MV-4-11 (cell line): ENCODE data around the gene AKAP12.
"Not testable (repeated sequence)": the region's sequence is repeated elsewhere in the genome, so short reads cannot be mapped to it uniquely, and the experiment has no call there.

Experiments used
- DNase-seq: peaks from one replicate; lab custom pipeline; 2025; lab: John Stamatoyannopoulos, UW

AKAP12 gene

GRCh38 chr6:151382631-151383030 is 142.9 kb downstream of the AKAP12 start:
- DNase-seq = not testable (repeated sequence)

GRCh38 chr6:151384151-151384550 is 144.4 kb downstream of the AKAP12 start:
- DNase-seq = no peak

DNA sequence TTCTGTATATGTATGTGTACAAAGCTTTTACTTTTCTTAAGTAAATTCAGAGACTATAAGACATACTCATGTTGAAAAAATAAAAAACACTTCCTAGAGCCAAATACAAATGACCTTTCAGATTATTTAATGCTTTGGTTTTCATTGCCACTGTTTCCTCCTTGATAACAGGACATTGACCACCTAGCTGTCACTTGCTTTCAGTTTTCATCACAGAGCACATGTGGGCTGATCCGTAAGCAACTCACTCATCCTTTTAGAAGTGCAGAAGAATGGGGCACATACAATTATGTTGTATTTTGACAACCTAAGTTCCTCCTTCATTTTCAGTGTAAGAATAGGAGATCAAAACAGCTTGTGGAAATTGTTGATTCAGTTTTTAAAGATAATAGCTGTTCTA is 145.4 kb downstream of the AKAP12 start:
- DNase-seq = no peak

DNA sequence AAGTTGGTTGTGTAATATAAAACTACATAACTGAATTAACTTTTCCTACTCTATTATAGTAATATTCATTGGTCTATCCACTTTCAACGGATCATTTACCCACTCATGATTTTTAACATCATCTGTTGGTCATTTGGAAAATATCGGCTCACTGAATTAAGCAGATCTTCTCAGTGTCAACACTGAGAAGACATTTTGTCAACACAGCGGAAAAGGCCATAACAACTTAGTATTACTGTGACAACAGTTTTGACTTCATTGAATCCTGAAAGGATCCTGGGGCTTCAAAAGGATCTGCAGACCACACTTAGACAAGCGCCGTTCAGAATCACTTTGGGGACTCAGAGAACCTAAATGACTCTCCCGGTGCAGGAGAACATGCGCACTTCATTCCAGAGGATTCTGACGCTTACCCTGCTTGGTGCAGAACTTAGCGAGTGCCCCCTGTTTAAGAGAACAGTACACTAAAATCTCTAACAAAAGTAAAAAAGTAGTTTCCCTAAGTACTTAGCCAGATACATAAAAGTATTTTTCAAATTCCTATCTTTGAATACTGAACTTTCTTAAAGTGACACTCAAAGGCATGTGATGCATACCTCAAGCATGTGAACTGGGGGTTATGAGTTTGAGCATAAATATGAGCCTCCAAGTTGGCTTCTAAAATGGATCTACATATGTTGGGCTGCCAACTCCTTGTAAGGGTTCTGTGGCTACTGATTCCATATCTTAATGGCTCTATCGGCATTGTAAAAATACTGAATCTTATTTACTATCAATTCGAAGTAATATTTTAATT is 147.6 kb downstream of the AKAP12 start:
- DNase-seq = no peak

DNA sequence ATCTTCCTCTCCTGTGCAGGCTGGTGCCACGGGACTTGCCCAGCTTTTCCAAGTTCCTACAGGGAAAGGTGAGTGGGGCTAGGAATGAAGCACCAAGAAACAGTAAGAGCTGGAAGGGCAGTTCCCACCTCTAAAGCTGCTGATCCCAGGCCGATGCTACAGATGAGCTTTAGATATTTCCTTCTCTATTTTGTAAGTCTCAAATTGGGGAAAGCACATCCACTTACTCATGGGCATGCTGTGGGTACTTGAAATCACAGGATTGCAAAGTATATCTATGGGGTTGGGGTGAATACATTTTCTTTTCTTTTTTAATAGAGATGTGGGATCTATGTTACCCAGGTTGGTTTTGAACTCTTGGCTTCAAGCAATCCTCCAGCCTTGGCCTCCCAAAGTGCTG is 148.5 kb downstream of the AKAP12 start:
- DNase-seq = no peak

DNA sequence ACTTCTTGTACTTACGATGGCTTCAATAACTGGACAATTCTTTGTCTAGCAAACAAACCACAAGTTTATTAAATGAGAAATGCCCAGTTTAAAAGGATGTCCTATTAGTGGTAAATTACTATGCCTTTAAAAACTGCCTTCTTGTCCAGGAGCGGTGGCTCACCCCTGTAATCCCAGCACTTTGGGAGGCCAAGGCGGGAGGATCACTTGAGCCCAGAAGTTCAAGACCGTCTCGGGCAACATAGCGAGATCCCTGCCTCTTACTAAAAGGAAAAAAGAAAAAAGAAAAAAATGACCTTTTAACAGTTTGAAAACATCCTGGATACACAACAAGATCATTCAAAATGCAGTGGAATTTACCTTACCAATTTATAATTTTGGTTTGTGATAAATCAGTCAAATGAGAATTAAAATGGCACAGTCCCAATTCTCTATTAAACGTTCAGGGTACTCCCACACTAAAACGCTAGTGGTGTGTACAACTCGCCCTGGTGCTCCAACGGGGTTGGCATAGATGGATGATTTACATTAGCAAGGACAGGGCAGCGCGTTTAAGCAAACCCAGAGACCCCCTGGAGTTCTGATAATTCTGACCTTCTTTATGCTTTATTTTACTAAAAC is 149.3 kb downstream of the AKAP12 start:
- no peak for DNase-seq

- DNase-seq = no peak
Observed at GRCh38 chr6:151389618-151390275, 150.0 kb downstream of the AKAP12 start.

GRCh38 chr6:151390276-151390850 is 150.6 kb downstream of the AKAP12 start:
- DNase-seq = peak; percentile 97

DNA sequence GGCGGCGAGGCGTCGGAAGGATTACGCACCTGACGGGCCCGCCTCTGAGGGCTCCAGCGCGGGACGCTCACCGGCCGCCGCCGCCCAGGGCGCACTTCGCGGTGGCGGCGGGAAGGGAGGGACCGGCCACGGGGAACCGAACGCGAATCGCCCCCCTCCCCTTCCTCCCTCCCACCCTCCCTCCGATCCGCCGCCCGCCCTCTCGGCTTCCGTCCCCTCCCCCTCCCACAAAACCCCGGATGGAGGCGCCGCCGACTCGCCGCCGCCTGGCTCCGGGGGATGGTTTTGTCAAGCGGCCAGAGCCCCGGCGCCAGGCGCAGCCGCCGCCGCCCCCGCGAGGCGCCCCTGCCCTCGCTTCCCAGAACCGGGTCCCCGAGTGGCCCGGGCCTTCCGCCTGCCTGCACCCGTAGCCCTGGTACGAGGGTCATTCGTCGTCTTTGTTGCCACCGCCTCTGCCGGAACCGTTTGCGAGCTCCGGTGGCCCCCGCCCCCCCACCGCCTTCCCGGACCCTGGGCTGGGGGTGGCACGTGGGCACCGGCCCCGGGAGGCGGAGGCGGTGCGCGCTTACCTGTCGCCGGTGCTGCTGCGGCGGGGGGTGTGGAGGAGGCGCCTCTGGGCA is 151.2 kb downstream of the AKAP12 start:
- DNase-seq = no peak

DNA sequence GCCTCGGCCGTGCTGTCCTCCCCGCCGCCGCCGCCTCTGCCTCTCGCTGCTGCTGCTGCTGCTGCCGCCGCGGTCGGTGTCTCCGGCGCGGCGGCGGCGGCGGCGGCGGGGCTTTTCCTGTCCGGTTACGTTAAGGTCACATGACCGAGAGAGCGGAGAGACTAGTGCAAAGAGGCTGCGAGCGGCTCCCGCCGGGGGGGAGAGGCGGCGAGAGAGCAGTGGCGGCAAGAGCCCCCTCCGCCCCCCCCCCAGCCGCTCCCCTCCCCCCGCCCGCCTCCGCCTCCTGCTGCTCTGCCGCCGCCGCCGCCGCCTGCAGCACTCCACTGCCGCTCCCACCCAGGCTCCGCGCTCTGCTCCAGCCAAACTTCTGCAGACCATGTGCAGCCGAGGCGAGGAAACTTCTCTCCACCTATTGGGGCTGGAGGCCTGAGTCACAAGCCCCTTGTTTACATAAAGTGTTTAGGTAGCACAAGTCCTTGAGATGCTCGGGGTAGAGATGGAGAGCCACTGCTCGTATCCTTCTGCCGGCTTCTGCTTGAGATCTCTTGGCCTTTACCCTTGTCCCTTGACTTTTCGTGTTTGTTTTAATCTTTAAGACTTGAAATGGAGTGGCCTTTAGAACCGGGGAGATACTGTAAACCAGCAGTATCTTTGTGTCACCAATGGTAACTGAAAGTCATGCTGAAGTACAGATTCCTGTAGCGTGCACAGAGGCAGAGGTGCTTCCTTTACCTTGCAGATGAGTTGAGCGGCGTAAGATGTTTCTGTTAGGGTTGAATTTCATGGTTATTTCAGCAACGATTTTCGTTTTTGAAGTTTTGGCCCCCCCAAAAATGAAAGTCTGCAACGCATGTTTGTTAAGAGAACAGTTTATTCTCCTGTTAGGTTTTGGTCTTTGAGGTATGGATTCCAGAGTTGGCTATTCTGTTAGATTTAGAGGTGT is 152.0 kb downstream of the AKAP12 start, which contains the start of gene ZBTB2:
TSS of gene ZBTB2 (minus strand) at position 89 of the 943 bp plus-strand sequence. CDS start 17,922 bp downstream, outside the sequence.
- DNase-seq = peak; percentile 42

GRCh38 chr6:151392427-151392826 is 152.7 kb downstream of the AKAP12 start:
- DNase-seq = peak; percentile 8

DNA sequence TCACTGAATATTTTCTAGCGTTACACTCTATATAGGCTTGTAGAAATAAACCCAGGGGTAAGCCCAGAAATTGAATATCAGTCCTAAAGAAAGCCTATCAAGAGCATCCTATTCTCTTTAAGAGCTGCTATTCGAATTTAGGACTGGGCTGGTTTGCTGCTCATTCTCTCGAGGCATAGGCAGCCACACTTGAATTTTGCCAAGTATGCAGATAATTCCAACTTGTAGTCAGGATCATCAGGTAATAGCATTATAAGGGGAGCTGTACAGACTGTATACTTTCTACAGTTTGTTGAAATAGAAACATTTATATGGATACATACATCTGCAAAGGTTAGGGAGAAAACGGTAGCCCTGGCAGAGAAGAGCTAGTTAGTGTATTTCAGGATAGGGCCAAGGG is 153.6 kb downstream of the AKAP12 start:
- no peak for DNase-seq

- no peak for DNase-seq
Observed at GRCh38 chr6:151399679-151400078, 159.9 kb downstream of the AKAP12 start.

DNA sequence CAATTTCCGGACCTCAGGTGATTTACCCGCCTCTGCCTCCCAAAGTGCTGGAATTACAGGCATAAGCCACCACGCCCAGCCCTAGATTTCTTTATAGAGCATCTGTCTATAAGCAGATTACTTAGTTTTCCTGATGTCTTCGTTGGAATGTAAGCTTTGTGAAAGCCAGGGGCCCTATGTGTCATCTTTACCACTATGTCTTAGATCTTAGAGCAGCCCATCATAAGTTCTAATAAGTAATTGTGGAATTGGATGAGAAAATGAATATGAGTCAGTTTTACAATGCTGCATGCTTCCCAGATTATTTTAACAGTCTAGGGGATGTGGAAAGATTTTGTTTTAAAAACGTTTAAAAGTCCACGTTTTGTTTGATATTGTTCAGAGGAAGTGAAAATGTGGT is 160.7 kb downstream of the AKAP12 start:
- DNase-seq = peak; percentile 76

GRCh38 chr6:151402228-151402627 is 162.5 kb downstream of the AKAP12 start:
- no peak for DNase-seq

GRCh38 chr6:151403919-151404308 is 164.1 kb downstream of the AKAP12 start:
- no peak for DNase-seq
